IgD-negative memory B cell (primary cell): ENCODE data around the gene CITED2. TPM values are rescaled to one million over a fixed set of nuclear protein-coding genes. Genes with fewer than 3 reads are reported as not detected.
A peak's percentile ranks its signal among the peaks of the same experiment; 100 is the strongest.
"Not testable (repeated sequence)": the region's sequence is repeated elsewhere in the genome, so short reads cannot be mapped to it uniquely, and the experiment has no call there.

Experiments used
- H3K27ac Mint-ChIP-seq, 3 donors: one replicate each; pipeline ENCODE4 v1.8.0; 2020 to 2022; ENCODE audit warnings: mild to moderate bottlenecking in 3 of 3, mixed read lengths in 3 of 3, moderate library complexity in 1 of 3
- H3K27me3 Mint-ChIP-seq: one replicate; pipeline ENCODE4 v1.8.0; 2021; ENCODE audit warnings: mixed read lengths
- H3K36me3 Mint-ChIP-seq: one replicate; pipeline ENCODE4 v1.8.0; 2020; ENCODE audit warnings: mild to moderate bottlenecking, mixed read lengths
- H3K4me1 Mint-ChIP-seq, 3 donors: one replicate each; pipeline ENCODE4 v1.8.0; 2020 to 2022; ENCODE audit warnings: mixed read lengths in 3 of 3, mild to moderate bottlenecking in 1 of 3
- H3K4me3 Mint-ChIP-seq, 4 donors: one replicate each; pipeline ENCODE4 v1.8.0; 2020 to 2022; ENCODE audit warnings: mild to moderate bottlenecking in 4 of 4, mixed read lengths in 4 of 4, moderate library complexity in 3 of 4
- H3K9me3 Mint-ChIP-seq, 3 donors: one replicate each; pipeline ENCODE4 v1.8.0; 2020 to 2021; ENCODE audit warnings: mixed read lengths in 3 of 3, mild to moderate bottlenecking in 1 of 3
- polyA plus RNA-seq: library from polyadenylated mRNA; unstranded; fragments of 300-500 nt; fragmentation: Illumina TruSeq; gene quantifications from one replicate; pipeline ENCODE4 v1.2.3, GENCODE V29; 2021

Gene CITED2
- polyA plus RNA-seq, 1 donor from 2014 or later, result 15.8 TPM

DNA sequence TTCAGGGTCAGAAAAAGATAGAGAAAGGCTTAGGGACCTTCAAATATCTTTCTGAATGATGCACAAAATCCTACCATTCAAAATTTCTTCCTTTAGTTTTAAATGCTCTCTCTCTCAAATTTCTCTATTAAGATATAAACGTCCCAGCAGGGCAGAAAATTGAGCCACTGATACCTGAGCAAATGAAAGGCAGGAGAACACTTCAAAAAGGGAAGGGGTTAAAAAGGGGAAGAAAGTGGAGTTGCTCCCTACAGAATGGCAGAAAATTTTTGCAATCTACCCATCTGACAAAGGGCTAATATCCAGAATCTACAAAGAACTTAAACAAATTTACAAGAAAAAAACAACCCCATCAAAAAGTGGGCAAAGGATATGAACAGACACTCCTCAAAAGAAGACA, 11.3 kb downstream of the CITED2 start:
- Mint-ChIP-seq H3K27ac (peak overlapping the region in 2 of 3 donors; percentile 6 to 76), H3K4me1 (peaks cover 14 to 24% (median 19%) of the 10 kb centered on the region in 3 donors)
- H3K36me3 Mint-ChIP-seq, H3K4me3 Mint-ChIP-seq, H3K27me3 Mint-ChIP-seq, H3K9me3 Mint-ChIP-seq: not testable (repeated sequence)

DNA sequence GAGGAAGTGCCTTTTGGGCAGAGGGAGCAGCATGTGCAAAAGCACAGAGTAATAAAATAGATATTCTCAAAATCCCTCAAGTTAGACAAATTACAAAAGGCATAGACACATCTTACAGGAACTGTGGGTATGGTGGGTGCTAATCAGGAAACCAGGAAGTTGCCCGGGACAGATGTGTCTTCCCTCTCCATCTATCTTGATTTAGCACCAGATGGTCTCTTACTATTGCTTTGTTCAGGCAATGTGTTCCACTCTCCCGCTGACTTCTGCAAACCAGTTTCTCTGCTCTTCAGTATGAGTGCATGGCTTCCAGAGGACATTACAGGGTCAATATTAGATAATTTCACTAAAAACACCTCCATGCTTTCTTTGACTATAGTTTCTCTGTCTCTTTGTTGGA, 13.2 kb downstream of the CITED2 start:
- peaks cover 14 to 24% (median 19%) of the 10 kb centered on the region in 3 donors for H3K4me1 Mint-ChIP-seq
- H3K27ac Mint-ChIP-seq, result peak overlapping the region in 1 of 3 donors; percentile 33
- peaks cover 0 to 4% (median 0%) of the 10 kb centered on the region in 3 donors for H3K9me3 Mint-ChIP-seq
- H3K4me3 Mint-ChIP-seq, result no peak overlapping the region
- H3K36me3 Mint-ChIP-seq, result peaks cover 10% of the 10 kb centered on the region
- no peaks in the 10 kb centered on the region for H3K27me3 Mint-ChIP-seq

DNA sequence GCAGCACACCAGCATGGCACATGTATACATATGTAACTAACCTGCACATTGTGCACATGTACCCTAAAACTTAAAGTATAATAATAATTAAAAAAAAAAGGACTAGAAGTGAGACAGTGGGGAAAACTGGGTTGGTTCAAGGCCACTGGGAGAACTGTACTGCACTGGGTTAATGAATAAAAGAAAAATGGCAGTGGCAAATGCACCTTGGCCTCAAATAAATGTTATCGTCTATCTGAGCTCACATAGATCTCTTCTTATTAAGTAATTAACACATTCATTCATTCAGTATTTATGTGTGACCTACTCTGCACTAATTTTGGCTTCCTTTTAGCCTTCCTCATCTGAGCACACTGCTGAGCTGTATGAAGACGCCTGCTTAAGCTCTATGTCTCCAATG, 17.5 kb downstream of the CITED2 start:
- H3K36me3 Mint-ChIP-seq, result peaks cover 9% of the 10 kb centered on the region
- no peak overlapping the region for H3K4me3 Mint-ChIP-seq
- peaks cover 4 to 14% (median 5%) of the 10 kb centered on the region in 3 donors for H3K4me1 Mint-ChIP-seq
- H3K9me3 Mint-ChIP-seq, result peaks cover 0 to 6% (median 4%) of the 10 kb centered on the region in 3 donors
- no peaks in the 10 kb centered on the region for H3K27me3 Mint-ChIP-seq
- H3K27ac Mint-ChIP-seq, result no peak overlapping the region

GRCh38 chr6:139355777-139356445, 18.5 kb downstream of the CITED2 start:
- H3K27me3 Mint-ChIP-seq, result no peaks in the 10 kb centered on the region
- no peak overlapping the region for H3K4me3 Mint-ChIP-seq
- H3K4me1 Mint-ChIP-seq, result peaks cover 0 to 8% (median 5%) of the 10 kb centered on the region in 3 donors
- H3K36me3 Mint-ChIP-seq, result peaks cover 9% of the 10 kb centered on the region
- H3K9me3 Mint-ChIP-seq, result peaks cover 0 to 6% (median 4%) of the 10 kb centered on the region in 3 donors
- H3K27ac Mint-ChIP-seq, result peak overlapping the region in 1 of 3 donors; percentile 50

DNA sequence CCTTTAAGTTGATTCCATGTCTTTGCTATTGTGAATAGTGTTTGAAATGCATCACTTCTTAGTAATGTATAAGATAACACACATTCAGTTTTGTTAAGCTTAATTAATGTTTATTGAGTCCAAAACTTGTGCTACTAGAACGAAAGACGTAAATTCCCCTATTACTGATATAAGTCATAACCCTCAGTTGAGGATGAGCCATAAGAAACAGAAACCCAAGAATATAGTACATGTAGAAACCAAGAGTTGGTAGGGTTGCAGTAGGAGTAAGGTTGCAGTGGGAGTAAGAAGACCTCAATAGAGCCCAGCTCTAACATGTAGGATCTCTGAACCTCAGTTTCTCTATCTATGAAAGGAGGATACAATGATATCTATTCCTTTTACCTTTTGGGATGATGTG, 19.3 kb downstream of the CITED2 start:
- Mint-ChIP-seq H3K27ac (peak overlapping the region in 1 of 3 donors; percentile 39), H3K9me3 (peaks cover 0 to 6% (median 4%) of the 10 kb centered on the region in 3 donors), H3K27me3 (no peaks in the 10 kb centered on the region), H3K4me1 (peaks cover 0 to 7% (median 5%) of the 10 kb centered on the region in 3 donors), H3K36me3 (peaks cover 9% of the 10 kb centered on the region), H3K4me3 (no peak overlapping the region)

DNA sequence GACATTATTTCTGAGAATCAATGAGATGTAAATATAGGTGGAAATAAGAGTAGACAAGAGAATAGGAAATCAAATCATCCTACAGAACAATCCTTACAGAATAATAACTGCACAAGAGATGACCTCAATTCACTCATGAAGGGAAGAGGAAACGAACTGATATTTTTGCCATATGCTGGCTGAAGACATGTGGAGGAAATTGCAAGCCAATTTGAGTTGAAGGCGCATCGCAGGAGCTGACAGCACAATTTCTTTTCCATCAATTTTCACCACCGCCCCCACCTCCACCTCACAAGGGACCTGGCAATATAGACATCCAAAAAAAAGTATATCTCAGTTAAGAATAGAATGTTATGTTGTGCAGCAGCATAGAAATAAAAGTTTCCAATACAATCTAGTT, 20.3 kb downstream of the CITED2 start:
- Mint-ChIP-seq H3K4me1 (peaks cover 0 to 7% (median 5%) of the 10 kb centered on the region in 3 donors), H3K4me3 (no peak overlapping the region), H3K9me3 (peaks cover 0 to 6% (median 4%) of the 10 kb centered on the region in 3 donors), H3K27ac (no peak overlapping the region), H3K27me3 (no peaks in the 10 kb centered on the region), H3K36me3 (peaks cover 9% of the 10 kb centered on the region)

- no peaks in the 10 kb centered on the region for H3K27me3 Mint-ChIP-seq
- no peak overlapping the region for H3K4me3 Mint-ChIP-seq
- peak overlapping the region in 2 of 3 donors; percentile 8 to 51 for H3K27ac Mint-ChIP-seq
- peaks cover under 1% of the 10 kb centered on the region for H3K36me3 Mint-ChIP-seq
- H3K9me3 Mint-ChIP-seq, result no peaks in the 10 kb centered on the region
- no peaks in the 10 kb centered on the region for H3K4me1 Mint-ChIP-seq
These were observed 24.9 kb downstream of the CITED2 start for GRCh38 chr6:139349464-139350020.

- Mint-ChIP-seq H3K27me3 (no peaks in the 10 kb centered on the region), H3K9me3 (no peaks in the 10 kb centered on the region), H3K27ac (no peak overlapping the region), H3K4me1 (peaks cover 0 to 5% (median 0%) of the 10 kb centered on the region in 3 donors), H3K36me3 (peaks cover 1% of the 10 kb centered on the region), H3K4me3 (no peak overlapping the region)
These were observed 28.1 kb downstream of the CITED2 start for GRCh38 chr6:139346392-139346791.

DNA sequence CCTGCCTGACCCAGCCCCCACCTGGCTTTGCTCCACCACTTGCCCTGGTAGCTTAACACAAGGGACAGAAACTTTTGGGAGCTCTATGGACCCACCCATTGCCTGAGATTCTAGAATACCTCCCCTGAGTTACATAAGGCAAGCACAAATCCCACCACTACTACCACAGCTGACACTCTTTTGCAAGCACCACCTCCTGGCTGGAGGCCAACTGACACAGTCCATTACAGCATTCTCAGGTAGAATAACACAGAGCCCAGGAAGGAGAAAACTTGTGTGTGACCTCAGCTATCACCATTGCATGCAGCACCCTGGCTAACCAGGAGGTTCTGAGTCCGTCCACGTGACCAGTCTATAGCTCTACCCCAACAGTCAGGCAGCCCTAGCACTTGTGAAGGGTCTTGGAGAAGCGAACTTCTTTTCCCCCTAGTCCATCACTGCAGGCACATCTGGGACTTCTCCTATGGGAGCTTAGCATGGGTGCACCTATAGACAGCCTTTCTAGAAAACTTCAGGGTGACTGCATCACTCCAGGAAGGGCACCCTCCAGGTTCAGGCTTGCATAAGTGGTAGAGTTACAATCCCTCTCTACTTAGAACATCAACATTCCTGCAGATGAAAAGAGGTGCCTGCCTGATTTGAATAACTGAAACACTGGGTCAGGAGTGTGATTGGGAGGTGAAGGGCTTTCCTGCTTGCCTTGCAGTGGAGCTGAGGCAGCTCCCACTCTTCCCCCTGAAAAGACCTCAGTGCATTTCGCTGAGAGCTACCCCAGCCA, 30.1 kb downstream of the CITED2 start:
- no peak overlapping the region for H3K4me3 Mint-ChIP-seq
- no peaks in the 10 kb centered on the region for H3K27me3 Mint-ChIP-seq
- H3K9me3 Mint-ChIP-seq, result no peaks in the 10 kb centered on the region
- H3K36me3 Mint-ChIP-seq, result peaks cover 3% of the 10 kb centered on the region
- peaks cover 0 to 5% (median 0%) of the 10 kb centered on the region in 3 donors for H3K4me1 Mint-ChIP-seq
- H3K27ac Mint-ChIP-seq, result no peak overlapping the region

DNA sequence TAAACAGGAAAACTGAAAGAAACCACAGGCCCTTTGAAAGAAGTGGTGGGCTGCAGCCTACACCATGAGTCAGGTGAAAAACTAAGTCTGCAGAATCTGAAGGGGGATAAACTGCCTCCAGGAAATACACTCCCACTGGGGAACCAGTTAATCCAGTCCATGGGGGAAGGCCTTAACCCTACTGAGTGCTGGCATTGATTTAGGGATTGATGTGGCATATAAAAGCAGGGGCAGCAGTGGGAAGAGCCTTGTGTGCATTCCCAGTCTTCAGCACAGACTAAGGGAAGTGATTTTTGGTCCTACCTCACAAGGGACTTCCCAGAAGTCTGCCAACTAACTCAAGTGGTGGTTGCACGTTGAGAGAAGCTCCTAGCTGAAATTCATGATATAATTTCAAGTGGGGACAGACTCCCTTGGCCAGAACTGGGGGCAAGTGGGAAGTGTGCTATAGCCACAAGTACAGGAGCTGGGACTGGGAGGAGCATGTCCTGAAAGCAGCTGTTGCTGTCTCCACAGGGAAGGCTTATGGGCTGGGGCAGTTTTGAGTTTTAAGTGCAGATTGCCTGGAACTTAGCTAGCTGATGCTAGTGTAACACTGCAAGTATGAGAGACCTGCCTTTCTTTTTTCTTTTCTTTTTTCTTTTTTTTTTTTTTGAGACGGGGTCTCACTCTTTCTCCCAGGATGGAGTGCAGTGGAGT, 31.2 kb downstream of the CITED2 start:
- H3K36me3 Mint-ChIP-seq, result peaks cover 8% of the 10 kb centered on the region
- H3K4me3 Mint-ChIP-seq, result no peak overlapping the region
- H3K27me3 Mint-ChIP-seq, result no peaks in the 10 kb centered on the region
- H3K27ac Mint-ChIP-seq, result peak overlapping the region in 1 of 3 donors; percentile 58
- H3K4me1 Mint-ChIP-seq, result peaks cover 0 to 5% (median 0%) of the 10 kb centered on the region in 3 donors
- no peaks in the 10 kb centered on the region for H3K9me3 Mint-ChIP-seq

DNA sequence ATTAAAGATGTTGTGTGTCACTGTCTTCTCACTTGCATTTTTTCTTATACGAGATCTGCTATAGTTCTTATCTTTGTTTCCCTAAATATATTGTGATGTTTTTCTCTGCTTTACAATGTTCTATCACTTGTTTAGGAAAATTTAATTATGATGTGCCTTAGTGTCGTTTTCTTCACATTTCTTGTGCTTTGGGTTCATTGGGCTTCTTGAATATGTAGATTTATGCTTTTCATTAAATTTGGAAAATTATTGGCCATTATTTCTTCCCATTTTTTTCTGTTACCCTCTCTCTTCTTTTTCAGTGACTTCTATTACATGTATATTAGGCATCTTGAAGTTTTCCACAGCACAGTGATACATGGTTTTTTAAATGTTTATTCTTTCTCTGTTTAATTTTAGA, 33.4 kb downstream of the CITED2 start:
- no peak overlapping the region for H3K27ac Mint-ChIP-seq
- peaks cover 8% of the 10 kb centered on the region for H3K36me3 Mint-ChIP-seq
- peaks cover 1 to 16% (median 10%) of the 10 kb centered on the region in 3 donors for H3K4me1 Mint-ChIP-seq
- no peak overlapping the region for H3K4me3 Mint-ChIP-seq
- H3K27me3 Mint-ChIP-seq, result no peaks in the 10 kb centered on the region
- no peaks in the 10 kb centered on the region for H3K9me3 Mint-ChIP-seq

GRCh38 chr6:139338795-139339194, 35.7 kb downstream of the CITED2 start:
- H3K27ac Mint-ChIP-seq, result no peak overlapping the region
- H3K27me3 Mint-ChIP-seq, result no peaks in the 10 kb centered on the region
- peaks cover 7% of the 10 kb centered on the region for H3K36me3 Mint-ChIP-seq
- H3K4me3 Mint-ChIP-seq, result no peak overlapping the region
- no peaks in the 10 kb centered on the region for H3K9me3 Mint-ChIP-seq
- peaks cover 1 to 19% (median 18%) of the 10 kb centered on the region in 3 donors for H3K4me1 Mint-ChIP-seq

DNA sequence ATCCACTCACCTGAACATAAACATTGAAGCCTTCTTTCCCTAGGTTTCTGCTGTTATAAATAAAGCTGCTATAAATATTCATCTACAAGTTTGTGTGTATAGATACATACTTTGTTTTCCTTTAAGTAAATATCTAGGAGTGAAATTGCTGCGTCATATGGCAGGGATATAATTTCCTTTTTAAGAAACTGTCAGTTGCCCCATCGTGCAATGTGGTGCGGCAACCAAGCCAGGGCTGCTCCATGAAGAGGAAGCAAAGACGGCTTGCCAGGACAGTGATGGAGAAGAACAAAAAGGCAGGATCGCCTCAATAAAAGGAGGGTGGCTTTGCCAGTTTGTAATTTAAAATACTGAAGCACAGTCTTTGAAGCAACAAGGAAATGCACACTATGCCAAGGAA, 36.6 kb downstream of the CITED2 start:
- peaks cover 1 to 19% (median 17%) of the 10 kb centered on the region in 3 donors for H3K4me1 Mint-ChIP-seq
- H3K4me3 Mint-ChIP-seq, result no peak overlapping the region
- peak overlapping the region in 2 of 3 donors; percentile 15 to 49 for H3K27ac Mint-ChIP-seq
- peaks cover 7% of the 10 kb centered on the region for H3K36me3 Mint-ChIP-seq
- H3K9me3 Mint-ChIP-seq, result no peaks in the 10 kb centered on the region
- no peaks in the 10 kb centered on the region for H3K27me3 Mint-ChIP-seq

- Mint-ChIP-seq H3K9me3 (no peaks in the 10 kb centered on the region), H3K36me3 (peaks cover 7% of the 10 kb centered on the region), H3K4me3 (no peak overlapping the region), H3K4me1 (peaks cover 1 to 19% (median 14%) of the 10 kb centered on the region in 3 donors), H3K27me3 (no peaks in the 10 kb centered on the region), H3K27ac (no peak overlapping the region)
These were observed 37.4 kb downstream of the CITED2 start for GRCh38 chr6:139337001-139337400.

DNA sequence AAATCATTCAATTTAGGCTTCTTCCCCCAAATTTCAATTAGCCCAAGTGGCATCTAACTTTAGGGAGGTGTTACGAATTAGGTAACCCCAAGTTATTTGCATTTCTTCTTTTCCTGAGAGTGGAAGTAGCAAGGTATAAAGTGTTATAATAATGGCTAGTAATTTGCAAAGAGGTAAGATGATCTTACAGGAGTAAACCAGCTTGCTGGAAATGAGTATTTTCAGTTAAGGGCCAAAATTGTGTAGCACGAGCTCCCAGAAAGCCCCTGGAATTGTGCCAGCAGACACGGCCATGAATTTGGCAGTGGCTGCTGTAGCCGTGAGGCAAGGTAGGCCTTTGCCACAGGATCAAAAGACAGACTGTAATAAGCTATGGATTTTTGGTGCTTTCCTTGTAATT, 38.0 kb downstream of the CITED2 start:
- H3K27ac Mint-ChIP-seq, result peak overlapping the region in 1 of 3 donors; percentile 16
- H3K36me3 Mint-ChIP-seq, result peaks cover 7% of the 10 kb centered on the region

More for the DNA sequence above, 38.0 kb downstream of the CITED2 start:
- peaks cover 1 to 19% (median 14%) of the 10 kb centered on the region in 3 donors for H3K4me1 Mint-ChIP-seq
- peak overlapping the region in 1 of 4 donors; percentile 10 for H3K4me3 Mint-ChIP-seq
- no peaks in the 10 kb centered on the region for H3K9me3 Mint-ChIP-seq
- H3K27me3 Mint-ChIP-seq, result no peaks in the 10 kb centered on the region
